GM19099 (cell line): ENCODE data around the gene RPL6.

Source experiments
- POLR2A ChIP-seq: IDR thresholded peaks from 3 replicates; pipeline ENCODE4 v1.6.1; 2011; ENCODE audit warnings: low read depth; ENCODE audit not compliant: insufficient read length; ENCODE audit errors: extremely low read depth

RPL6 gene

GRCh38 chr12:112409064-112409905 is at the start of gene RPL6:
RPL6 (minus strand) TSS chr12:112409605; CDS start chr12:112408656, 949 bp downstream.
- TF ChIP-seq POLR2A: peak; percentile 98

- no peak for TF ChIP-seq POLR2A
Measured at GRCh38 chr12:112458751-112459150, 49.3 kb upstream of the RPL6 start.

GRCh38 chr12:112458330-112458729 is 48.9 kb upstream of the RPL6 start:
- no peak for TF ChIP-seq POLR2A

- no peak for TF ChIP-seq POLR2A
Measured at GRCh38 chr12:112456029-112456428, 46.6 kb upstream of the RPL6 start.

- TF ChIP-seq POLR2A: no peak
Measured at GRCh38 chr12:112450725-112451124, 41.3 kb upstream of the RPL6 start.

- TF ChIP-seq POLR2A: no peak
Measured at GRCh38 chr12:112447106-112447505, 37.7 kb upstream of the RPL6 start.

GRCh38 chr12:112446008-112446725 is 36.8 kb upstream of the RPL6 start:
- TF ChIP-seq POLR2A: no peak

DNA sequence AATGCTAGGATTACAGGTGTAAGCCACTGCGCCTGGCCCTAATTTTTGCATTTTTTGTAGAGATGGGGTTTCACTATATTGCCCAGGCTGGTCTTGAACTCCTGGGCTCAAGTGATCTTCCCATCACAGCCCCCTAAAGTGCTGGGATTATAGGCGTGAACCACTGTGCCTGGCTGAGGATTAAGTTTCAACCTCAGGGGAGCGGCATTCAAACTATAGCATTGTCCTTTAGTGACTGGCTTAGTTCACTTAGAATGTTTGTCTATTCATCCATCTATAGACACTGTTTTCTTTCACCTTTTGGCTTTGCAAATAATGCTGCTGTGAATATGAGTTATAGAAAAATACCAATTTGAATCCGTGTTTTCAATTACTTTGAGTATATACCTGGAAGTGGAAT is 34.5 kb upstream of the RPL6 start:
- TF ChIP-seq POLR2A: no peak

DNA sequence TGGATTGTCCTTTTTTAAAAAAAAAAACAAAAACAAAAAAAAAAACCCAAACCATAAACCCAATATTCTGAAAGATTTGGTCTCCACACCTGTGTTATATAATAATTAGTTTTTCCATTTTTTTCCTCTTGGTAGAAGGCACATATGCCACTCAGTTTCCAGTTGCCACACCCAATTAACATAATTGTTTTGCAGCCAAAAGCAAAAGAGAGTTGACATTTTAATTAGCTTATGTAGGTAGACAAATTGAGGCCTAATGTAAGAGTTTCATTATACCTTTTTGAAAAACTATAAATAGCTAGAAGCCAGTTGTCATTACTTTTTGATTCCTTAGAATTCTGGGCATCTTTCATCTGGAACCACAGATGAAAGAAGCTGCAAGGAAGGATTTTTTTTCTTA is 30.4 kb upstream of the RPL6 start:
- TF ChIP-seq POLR2A: no peak

GRCh38 chr12:112433551-112433950 is 24.1 kb upstream of the RPL6 start:
- no peak for TF ChIP-seq POLR2A

DNA sequence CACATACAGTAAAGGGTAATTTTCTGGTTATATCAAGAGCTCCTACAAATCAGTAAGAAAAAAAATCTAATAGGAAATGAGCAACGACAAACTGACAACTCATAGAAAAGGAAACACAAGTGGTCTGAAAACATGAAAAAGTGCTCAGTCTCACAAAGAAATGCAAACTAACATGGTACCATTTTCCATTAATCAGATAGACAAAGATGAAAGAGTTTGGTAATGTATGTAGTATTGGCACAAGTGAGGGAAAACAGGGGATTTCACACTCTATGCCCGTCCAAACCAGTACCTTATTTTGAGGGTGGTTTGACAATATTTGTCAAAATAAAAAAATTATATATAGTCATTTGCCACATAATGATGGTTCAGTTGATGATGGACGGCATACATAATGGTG is 22.6 kb upstream of the RPL6 start:
- no peak for TF ChIP-seq POLR2A

DNA sequence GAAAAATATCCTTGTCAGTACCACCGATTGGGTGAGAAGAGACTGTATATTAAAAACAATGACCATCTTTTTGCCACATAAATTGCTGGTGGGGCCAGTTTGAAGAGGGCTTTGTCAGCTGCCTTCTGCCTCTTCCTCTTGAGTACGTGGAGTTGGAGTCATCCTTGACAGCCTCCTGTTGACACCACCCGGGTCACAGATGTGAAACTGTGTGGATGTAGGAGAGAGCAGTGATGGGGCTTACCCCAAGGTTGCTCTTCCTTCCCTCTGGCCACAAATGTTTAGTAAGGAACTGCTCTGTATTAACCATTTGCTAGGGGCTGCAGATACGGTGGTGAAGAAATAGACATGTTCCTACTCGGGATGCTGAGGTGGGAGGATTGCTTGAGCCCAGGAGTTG is 21.5 kb upstream of the RPL6 start:
- no peak for TF ChIP-seq POLR2A

DNA sequence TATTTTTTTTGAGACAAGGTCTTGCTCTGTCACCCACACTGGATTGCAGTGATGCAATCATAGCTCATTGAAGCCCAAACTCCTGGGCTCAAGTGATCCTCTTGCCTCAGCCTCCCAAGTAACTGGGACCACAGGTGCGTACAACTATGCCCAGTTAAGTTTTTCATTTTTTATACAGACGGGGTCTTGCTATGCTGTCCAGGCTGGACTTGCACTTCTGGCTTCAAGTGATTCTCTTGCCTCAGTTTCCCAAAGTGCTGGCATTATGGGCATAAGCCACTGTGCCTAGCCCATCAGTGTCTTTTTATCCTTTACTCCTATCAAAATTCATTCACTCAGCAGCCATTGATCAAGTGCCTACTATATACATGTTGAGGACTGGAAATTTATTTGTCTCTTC is 18.4 kb upstream of the RPL6 start:
- no peak for TF ChIP-seq POLR2A

GRCh38 chr12:112425582-112426382 is 16.4 kb upstream of the RPL6 start:
- no peak for TF ChIP-seq POLR2A

DNA sequence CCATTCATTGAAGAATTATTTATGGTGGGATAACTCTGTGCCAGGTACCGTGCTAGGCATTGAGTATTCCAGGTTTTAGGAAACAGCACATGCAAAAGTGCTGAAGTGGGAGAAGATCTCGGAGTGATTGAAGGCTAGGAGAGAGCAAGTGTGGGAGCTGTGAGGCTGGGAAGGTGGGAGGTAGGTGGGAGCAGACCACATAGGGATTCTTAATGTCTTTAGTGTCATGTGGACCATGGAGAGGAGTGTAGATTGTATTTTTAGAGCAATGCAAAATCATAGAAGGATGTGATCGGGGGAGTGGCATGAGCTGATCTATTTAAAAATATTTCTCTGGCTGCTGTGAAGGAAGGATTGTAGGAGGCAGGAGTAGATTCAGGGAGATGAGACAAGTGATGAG is 14.7 kb upstream of the RPL6 start:
- no peak for TF ChIP-seq POLR2A
